Neutrophil (primary cell): ENCODE measurements around the gene SENP1.

Source experiments
- H3K27ac ChIP-seq: fragments of 200-600 bp; sonication (generic); 2 replicates; pipeline ENCODE4 v1.5.1; 2016; ENCODE audit warnings: mild to moderate bottlenecking, moderate library complexity
- H3K27me3 ChIP-seq: fragments of 200-600 bp; sonication (generic); 2 replicates; pipeline ENCODE4 v1.6.0; 2016; ENCODE audit warnings: mild to moderate bottlenecking
- H3K36me3 ChIP-seq: fragments of 200-600 bp; sonication (generic); 2 replicates; pipeline ENCODE4 v1.5.1; 2017
- H3K4me1 ChIP-seq, 2 experiments: fragments of 200-600 bp in 1 of 2; sonication (generic) in 1 of 2; 1 replicate in 1 of 2; 2 replicates in 1 of 2; pipeline versions ENCODE4 v1.5.1 to v1.6.1; 2013 to 2016; ENCODE audit warnings: low read depth in 1 of 2, low read length in 1 of 2, mild to moderate bottlenecking in 1 of 2, moderate library complexity in 1 of 2; ENCODE audit not compliant: control insufficient read depth in 1 of 2, insufficient read depth in 1 of 2
- H3K4me3 ChIP-seq, 2 experiments: fragments of 200-600 bp in 1 of 2; sonication (generic) in 1 of 2; 1 replicate in 1 of 2; 2 replicates in 1 of 2; pipeline ENCODE4 v1.5.1; 2013 to 2016; ENCODE audit warnings: low read depth in 1 of 2, low read length in 1 of 2, mild to moderate bottlenecking in 1 of 2, moderate library complexity in 1 of 2
- H3K9me3 ChIP-seq: fragments of 200-600 bp; sonication (generic); 2 replicates; pipeline ENCODE4 v1.5.1; 2016
- TF ChIP-seq, protein P1 (sequence below): fragments of 200-600 bp; sonication (generic); IDR thresholded peaks from 2 replicates; pipeline ENCODE4 v1.5.1; 2016; ENCODE audit warnings: antibody characterized with exemption

SENP1 gene

DNA sequence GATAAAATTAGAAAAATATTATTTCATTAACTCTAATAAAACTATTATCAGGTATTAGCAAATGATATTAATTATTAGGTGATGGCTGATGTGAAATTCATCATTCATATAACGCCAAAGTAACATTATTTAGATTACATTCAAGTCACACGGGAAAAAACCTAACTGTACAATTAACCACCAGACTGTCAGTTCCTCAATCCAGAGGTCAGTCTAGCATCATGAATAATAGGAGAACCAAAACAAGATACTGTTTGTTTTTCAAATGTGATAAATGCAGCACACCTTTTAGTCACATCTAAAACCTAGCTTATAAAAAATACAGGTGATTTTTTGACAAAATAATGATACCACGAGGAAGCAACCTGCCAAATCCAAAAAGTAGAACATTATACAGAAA lies 19.6 kb downstream of the SENP1 start:
- no peak overlapping the region for H3K27ac ChIP-seq
- no peaks in the 10 kb centered on the region for H3K27me3 ChIP-seq
- no peak overlapping the region for H3K4me3 ChIP-seq
- peaks cover 81% of the 10 kb centered on the region for H3K36me3 ChIP-seq
- H3K9me3 ChIP-seq: no peaks in the 10 kb centered on the region
- TF ChIP-seq, protein P1, sequence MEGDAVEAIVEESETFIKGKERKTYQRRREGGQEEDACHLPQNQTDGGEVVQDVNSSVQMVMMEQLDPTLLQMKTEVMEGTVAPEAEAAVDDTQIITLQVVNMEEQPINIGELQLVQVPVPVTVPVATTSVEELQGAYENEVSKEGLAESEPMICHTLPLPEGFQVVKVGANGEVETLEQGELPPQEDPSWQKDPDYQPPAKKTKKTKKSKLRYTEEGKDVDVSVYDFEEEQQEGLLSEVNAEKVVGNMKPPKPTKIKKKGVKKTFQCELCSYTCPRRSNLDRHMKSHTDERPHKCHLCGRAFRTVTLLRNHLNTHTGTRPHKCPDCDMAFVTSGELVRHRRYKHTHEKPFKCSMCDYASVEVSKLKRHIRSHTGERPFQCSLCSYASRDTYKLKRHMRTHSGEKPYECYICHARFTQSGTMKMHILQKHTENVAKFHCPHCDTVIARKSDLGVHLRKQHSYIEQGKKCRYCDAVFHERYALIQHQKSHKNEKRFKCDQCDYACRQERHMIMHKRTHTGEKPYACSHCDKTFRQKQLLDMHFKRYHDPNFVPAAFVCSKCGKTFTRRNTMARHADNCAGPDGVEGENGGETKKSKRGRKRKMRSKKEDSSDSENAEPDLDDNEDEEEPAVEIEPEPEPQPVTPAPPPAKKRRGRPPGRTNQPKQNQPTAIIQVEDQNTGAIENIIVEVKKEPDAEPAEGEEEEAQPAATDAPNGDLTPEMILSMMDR: no peak
- no peaks in the 10 kb centered on the region for H3K4me1 ChIP-seq

DNA sequence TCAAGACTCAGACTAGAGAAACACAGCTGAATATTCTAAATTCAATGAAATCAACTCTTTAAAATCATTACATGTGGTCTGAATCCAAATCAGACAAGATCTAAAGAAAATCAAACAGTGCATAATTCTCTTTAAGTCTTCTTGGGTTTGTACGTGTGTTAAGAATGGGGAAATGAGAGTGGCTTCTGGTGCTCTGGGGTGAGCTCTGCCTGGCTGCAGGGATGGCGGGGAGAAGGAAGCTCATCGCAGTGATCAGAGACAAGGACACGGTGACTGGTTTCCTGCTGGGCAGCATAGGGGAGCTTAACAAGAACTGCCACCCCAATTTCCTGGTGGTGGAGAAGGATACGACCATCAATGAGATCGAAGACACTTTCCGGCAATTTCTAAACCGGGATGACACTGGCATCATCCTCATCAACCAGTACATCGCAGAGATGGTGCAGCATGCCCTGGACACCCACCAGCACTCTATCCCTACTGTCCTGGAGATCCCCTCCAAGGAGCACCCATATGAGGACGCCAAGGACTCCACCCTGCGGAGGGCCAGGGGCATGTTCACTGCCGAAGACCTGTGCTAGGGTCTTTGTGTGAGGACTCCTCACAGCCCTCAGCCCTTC lies 20.9 kb downstream of the SENP1 start:
- peaks cover 81% of the 10 kb centered on the region for H3K36me3 ChIP-seq

DNA sequence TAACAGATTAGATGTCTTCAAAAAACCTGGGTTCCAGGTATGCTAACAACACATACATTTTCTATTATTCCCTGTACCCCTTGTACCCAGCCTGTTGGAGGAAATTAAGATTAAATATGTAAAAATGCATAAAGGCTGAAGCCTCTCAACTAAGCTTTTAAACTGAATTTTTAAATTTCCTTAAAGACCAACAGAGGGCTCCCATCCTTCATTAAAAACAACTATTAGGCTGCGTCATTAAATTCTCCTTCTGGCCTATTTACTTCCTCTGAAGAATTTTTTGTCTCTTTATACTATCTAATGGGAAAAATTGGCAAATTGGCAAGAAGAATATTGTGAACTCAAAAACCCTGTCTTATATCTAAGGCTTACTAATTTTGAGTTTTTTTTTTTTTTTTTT lies 21.8 kb downstream of the SENP1 start:
- Histone ChIP-seq H3K36me3 (peaks cover 78% of the 10 kb centered on the region), H3K27ac (no peak overlapping the region), H3K9me3 (no peaks in the 10 kb centered on the region), H3K27me3 (no peaks in the 10 kb centered on the region), H3K4me3 (no peak overlapping the region), H3K4me1 (no peaks in the 10 kb centered on the region)
- TF ChIP-seq, protein P1: no peak

More for the DNA sequence above, 20.9 kb downstream of the SENP1 start:
- H3K27ac ChIP-seq: no peak overlapping the region
- H3K9me3 ChIP-seq: no peaks in the 10 kb centered on the region
- no peaks in the 10 kb centered on the region for H3K27me3 ChIP-seq
- H3K4me3 ChIP-seq: no peak overlapping the region
- TF ChIP-seq, protein P1: no peak
- H3K4me1 ChIP-seq: no peaks in the 10 kb centered on the region

DNA sequence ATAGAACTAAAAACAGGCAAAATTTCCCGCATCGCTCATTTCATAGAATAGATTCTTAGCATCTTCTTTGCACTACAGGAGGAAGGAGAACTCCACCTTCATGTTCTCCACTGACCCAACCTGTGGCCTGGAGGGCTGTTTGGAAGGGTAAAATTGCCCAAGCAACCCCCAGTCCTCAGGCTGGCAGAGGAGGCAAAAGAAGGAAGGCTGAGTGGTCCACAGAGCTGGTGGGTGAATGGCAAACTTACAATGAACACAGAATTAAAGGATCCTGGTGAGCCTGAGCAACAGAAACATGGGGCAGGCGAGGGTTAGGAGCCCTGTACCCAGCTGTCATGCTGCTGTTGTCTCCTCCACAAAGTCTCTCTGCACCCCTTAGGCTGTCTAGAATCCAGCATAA lies 25.1 kb downstream of the SENP1 start:
- H3K4me1 ChIP-seq: peaks cover 0 to 3% of the 10 kb centered on the region in 2 experiments
- no peak overlapping the region for H3K4me3 ChIP-seq
- no peak overlapping the region for H3K27ac ChIP-seq
- no peaks in the 10 kb centered on the region for H3K27me3 ChIP-seq
- peaks cover 49% of the 10 kb centered on the region for H3K36me3 ChIP-seq
- TF ChIP-seq, protein P1: no peak
- H3K9me3 ChIP-seq: no peaks in the 10 kb centered on the region

DNA sequence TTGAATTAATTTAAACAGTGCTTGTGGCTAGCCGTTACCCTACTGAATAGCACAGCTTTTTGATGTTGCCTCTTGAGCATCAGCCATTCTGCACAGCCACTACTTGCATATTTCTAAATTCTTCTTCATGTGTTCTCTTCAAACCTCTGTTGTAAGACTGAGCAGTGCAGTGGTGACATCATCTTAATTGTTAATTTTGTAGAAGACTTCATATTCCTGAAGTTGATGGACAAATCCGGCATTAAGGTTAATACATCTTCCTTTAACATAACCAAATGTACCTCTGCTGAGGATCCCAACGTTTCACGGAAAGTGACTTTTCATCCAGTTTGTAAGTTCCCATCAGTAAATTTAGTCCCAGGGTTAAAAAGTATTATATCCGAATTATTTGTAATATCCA lies 25.6 kb downstream of the SENP1 start:
- H3K27me3 ChIP-seq: no peaks in the 10 kb centered on the region
- no peaks in the 10 kb centered on the region for H3K9me3 ChIP-seq
- no peak overlapping the region for H3K27ac ChIP-seq
- peaks cover 48% of the 10 kb centered on the region for H3K36me3 ChIP-seq
- TF ChIP-seq, protein P1: no peak
- no peak overlapping the region for H3K4me3 ChIP-seq
- H3K4me1 ChIP-seq: peaks cover 0 to 3% of the 10 kb centered on the region in 2 experiments

DNA sequence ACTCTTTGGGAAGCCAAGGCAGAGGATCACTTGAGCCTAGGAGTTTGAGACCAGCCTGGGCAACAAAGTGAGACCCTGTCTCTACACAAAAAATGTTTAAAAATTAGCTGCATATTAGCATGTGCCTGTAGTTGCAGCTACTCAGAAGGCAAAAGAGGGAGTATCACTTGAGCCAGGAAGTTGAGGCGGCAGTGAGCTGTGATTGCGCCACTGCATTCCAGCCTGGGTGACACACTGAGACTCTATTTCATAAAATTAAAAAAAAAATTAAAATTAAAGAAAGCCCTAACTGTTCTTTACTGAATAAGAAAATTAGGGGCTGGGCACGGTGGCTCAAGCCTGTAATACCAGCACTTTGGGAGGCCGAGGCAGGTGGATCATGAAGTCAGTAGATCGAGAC lies 27.0 kb downstream of the SENP1 start:
- Histone ChIP-seq H3K27ac (no peak overlapping the region), H3K4me1 (peaks cover 0 to 3% of the 10 kb centered on the region in 2 experiments), H3K9me3 (no peaks in the 10 kb centered on the region), H3K27me3 (no peaks in the 10 kb centered on the region), H3K36me3 (peaks cover 46% of the 10 kb centered on the region), H3K4me3 (no peak overlapping the region)
- TF ChIP-seq, protein P1: no peak
